Adrenal gland (tissue), 5 donors: ENCODE data around the gene OR8B8.

Experiments used
- POLR2A ChIP-seq, 2 donors: fragments of 450-650 bp; IDR thresholded peaks; one replicate each; pipeline ENCODE4 v1.6.1; 2017; ENCODE audit warnings: antibody characterized with exemption in 2 of 2, mild to moderate bottlenecking in 2 of 2, moderate library complexity in 1 of 2
- TF ChIP-seq, protein P1 (sequence below), 6 experiments: fragments of 450-650 bp in 4 of 6; fragments of 200-600 bp in 2 of 6; sonication (generic) in 1 of 6; IDR thresholded peaks; 1 replicate in 5 of 6; 2 replicates in 1 of 6; pipeline versions ENCODE4 v1.5.1 to v1.8.0; 2016 to 2021; ENCODE audit warnings: antibody characterized with exemption in 6 of 6, mild to moderate bottlenecking in 2 of 6, moderate library complexity in 1 of 6
- donor health status: DM: no; HTN: no; CAD: no.

DNA sequence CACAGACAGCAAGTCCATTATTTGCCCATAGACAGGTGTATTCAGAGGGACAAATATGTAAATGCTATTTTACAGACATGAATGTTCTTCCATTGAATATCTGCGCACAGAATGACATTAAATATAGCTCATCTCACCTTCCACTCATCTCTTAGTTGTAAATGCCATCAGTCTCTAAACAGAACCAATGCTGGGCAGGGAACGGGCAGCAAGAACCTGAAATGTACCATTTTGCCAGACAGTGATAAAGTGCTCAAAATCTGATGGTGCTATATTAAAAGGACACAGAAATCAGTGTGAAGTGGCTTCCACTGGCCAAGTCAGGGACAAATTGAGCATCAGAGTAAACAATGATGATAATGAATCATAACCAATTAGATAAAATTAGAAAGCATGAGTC, 10.8 kb downstream of the OR8B8 start:
- TF ChIP-seq, protein P1, sequence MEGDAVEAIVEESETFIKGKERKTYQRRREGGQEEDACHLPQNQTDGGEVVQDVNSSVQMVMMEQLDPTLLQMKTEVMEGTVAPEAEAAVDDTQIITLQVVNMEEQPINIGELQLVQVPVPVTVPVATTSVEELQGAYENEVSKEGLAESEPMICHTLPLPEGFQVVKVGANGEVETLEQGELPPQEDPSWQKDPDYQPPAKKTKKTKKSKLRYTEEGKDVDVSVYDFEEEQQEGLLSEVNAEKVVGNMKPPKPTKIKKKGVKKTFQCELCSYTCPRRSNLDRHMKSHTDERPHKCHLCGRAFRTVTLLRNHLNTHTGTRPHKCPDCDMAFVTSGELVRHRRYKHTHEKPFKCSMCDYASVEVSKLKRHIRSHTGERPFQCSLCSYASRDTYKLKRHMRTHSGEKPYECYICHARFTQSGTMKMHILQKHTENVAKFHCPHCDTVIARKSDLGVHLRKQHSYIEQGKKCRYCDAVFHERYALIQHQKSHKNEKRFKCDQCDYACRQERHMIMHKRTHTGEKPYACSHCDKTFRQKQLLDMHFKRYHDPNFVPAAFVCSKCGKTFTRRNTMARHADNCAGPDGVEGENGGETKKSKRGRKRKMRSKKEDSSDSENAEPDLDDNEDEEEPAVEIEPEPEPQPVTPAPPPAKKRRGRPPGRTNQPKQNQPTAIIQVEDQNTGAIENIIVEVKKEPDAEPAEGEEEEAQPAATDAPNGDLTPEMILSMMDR (IDR thresholded peaks at IDR 0.05), result no peak
- no peak for TF ChIP-seq POLR2A (IDR thresholded peaks at IDR 0.05)
